Endometrial microvascular endothelial cells (primary cell): Measurements from ENCODE around the gene NTN4. TPM values are rescaled to one million over a fixed set of nuclear protein-coding genes. Genes with fewer than 3 reads are reported as not detected.

ENCODE experiments used
- in situ Hi-C: cut with HindIII; loops from 2 replicates; pipeline ENCODE4 v1.10.0; 2017; ENCODE audit warnings: low sequenced_read_pairs, low pct_unique_long_range_greater_than_20kb; ENCODE audit errors: inconsistent ontology term
- total RNA-seq: library from RNA; depleted of rRNA; stranded (reverse); fragments of >200 nt; gene quantifications from one replicate; pipeline ENCODE4 v1.2.3, GENCODE V29; 2015; ENCODE audit errors: inconsistent ontology term

The NTN4 gene
- total RNA-seq, 1 donor from 2014 or later = 119 TPM

DNA sequence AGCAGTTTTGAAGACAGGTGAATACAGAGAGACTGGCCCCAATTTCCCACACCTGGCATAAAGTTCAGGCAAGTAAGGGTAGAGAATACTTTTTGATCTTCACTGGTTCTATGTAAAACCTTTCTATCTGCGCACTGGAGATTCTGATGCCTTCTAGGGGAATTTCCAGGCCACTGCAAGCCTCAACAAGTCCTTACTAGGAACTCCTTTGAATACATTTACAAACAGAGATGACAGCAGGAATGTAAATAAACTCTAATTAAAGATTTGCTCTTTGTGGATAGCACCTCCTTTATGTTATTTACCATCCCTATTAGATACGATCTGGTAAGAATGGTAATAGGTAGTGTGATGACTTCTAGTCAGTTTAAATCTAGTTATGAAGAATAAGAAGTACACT is 69.2 kb downstream of the NTN4 start:
- in situ Hi-C loops = no loop called here

DNA sequence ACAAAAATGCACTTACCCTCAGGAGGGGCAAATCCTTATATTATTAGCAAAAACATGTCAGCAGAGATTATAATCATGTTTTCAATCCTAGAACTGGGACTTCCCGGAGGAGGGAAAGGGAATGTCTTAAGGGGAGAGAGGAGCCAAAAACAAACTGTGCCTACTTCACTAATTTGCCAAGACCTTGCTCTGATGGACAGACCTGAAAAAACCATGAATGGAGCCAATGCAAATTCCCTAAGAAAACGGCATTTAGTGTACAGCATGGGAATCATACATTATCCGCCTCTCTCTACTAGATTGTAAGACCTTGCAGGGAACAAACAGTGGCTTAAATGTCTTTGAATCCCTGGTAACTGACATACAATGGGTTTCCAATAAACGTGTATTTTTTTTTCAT is 70.4 kb downstream of the NTN4 start:
- in situ Hi-C loops = no loop called here

DNA sequence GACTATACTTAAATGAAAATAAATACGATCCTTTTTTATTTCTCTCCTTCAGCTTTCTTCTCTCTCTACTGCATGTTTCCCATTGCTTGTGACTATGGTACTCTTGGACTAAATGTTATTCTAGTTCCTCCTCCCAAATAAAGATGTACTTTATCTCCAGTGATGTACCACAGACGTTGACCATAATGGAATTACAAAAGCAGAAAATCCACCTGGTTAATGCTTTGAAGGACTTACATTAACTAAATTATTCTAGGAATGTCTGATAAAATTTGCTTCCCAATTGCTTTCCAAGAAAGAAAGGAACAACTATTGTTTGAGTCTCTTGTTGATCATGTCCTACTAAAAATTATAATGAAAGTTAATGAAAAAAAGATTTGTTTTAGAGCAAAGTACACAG is 71.8 kb downstream of the NTN4 start:
- in situ Hi-C loops = no loop called here

DNA sequence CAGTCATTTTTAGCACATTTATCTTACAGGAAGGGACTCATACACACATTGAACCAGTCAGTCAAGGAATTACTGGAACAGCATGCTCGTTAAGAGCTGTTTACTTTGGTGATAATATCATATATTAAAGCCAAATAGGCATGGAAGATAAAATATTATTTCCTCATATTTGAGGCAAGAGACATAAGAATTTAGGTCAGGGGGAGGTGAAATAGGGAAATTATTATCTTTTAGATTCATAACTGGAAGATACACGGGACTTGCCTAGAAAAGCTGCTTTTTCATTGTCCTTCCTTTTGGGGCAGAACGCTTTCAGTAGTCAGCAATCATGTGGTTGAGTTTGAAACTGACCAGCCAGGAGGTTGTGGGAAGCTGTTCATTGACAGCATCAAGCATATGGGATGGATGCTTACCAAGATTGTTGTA is 72.5 kb downstream of the NTN4 start:
- in situ Hi-C loops = no loop called here

DNA sequence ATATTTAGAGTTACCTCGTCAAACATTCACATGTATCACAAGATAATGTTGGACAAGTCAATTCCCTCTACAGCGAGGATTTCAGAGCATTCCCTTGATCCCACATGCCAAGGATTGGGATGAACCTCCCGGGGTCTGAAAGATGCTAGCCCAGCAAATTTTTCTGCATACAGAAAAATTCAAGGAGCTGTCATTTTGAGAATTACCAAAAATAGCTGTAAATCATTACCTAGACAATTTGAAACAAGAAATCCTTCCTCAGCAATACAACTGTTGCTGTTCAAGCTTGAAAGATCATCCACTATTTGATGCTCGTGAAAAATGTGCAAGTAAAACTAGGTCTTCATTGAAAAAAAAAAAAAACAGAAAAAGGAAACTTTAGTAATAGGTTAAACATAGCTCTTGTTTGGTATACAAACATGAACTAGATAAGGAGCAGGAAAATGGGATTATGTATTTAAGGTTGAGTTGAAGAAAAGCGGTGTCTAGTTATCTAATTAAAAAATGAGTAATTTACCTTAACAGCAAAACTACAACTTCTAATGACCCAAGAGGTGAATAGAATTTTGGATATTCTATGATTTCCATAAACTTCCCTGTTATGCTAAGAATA is 73.1 kb downstream of the NTN4 start:
- in situ Hi-C loops = no loop called here

DNA sequence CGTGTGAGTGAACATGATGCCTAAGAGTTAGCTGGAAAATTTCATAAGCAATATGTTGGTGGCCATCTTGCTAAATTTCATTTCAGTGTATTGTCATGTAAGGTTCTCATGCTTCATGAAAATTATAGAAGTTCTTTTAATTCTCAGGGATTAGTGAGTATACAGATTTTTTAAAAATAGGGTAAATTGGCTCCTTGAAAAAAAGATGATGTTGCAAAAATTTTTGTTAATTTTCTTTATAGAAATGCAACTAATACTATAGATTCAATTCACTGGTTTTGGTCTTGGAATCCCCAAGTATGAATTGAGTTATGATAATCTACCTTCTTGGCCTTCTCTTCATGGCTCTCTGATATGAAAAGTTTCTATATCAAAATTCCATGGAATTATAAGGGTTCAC is 75.4 kb downstream of the NTN4 start:
- in situ Hi-C loops = no loop called here

DNA sequence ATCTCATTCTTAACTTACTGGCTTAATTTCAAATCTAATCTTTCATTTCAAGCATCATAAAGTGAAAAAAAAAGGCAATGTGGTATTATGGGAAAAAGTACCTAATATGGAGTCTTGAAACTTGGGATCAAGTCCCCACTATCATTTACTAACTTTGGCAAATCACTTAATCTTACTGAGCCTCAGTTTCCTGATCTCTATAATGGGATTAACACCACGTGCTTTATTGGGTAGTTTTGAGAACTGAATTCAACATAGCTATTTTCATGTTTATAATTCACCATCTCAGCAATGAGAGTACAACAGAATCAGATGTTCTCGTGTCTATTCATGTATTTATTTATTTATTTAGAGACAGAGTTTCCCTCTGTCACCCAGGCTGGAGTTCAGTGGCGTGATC is 78.3 kb downstream of the NTN4 start:
- in situ Hi-C loops = no loop called here

DNA sequence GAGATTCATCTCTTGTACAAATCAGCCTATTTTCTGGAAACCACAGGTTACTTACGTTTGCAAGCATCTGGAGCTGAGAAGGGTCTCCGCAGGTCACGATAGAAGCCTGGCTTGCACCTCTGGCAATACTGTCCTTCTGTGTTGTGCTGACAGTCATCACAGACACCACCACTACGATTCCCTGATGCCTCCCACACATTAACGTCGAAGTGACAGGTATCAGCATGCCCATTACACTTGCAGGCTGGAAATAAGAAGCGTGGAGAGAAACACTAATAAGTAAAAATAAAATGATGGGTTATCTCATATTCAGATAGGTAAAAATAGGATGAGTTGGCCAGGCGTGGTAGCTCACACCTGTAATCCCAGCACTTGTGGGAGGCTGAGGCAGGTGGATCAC is 80.2 kb downstream of the NTN4 start:
- in situ Hi-C loops = no loop called here

DNA sequence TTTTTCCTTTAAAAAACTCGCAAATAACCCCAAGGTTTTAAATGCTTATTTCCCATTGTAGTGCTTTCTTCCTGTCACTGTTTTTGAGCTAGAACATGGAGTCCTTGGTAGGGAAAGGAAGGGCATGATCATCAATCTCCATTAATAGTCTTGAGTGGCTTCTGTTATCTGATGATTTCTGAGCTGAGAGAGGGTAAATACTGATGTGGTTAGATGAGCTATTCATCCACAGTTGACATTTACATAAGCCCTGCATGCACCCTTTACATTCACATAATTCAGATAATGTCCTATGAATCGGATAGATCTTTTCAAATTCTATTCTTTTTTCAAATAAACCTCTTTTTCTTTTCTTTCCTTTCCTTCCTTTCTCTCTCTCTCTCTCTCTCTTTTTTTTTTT is 81.4 kb downstream of the NTN4 start:
- in situ Hi-C loops = no loop called here

DNA sequence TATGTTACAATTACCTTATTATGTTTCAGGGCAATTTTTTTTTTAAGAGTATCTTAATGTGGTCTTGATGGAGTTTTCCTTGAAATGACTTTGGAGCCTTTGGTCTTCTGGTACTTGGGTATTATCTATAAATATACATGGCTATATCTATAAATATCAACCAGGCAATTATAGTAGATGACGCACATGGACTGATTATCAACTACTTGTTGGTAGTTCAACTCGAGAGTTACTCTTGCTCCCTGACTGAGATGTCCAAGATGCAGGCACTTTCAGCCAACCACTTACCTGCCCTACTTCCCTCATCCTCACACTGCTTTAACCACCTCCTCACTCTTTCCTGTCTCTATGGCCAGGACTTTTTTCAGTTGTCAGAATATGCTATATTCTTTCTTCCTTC is 85.4 kb downstream of the NTN4 start:
- in situ Hi-C loops = no loop called here

DNA sequence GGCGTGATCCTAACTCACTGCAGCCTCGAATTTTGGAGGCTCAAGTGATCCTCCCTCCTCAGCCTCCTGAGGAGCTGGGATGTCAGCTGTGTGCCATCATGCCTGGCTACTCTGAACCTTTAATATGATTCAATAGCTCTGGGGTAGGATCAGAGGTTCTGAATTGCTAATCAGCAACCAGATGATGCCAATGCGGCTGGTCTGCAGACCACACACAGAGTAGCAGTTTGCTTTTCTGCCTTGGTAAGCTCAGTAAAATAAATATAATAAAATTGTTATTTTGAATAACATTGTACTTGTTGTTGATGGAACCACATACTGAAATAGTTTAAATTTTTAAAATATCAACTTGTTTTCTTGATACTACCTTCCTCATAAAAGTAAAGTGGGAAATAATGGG is 86.6 kb downstream of the NTN4 start:
- in situ Hi-C loops = no loop called here

DNA sequence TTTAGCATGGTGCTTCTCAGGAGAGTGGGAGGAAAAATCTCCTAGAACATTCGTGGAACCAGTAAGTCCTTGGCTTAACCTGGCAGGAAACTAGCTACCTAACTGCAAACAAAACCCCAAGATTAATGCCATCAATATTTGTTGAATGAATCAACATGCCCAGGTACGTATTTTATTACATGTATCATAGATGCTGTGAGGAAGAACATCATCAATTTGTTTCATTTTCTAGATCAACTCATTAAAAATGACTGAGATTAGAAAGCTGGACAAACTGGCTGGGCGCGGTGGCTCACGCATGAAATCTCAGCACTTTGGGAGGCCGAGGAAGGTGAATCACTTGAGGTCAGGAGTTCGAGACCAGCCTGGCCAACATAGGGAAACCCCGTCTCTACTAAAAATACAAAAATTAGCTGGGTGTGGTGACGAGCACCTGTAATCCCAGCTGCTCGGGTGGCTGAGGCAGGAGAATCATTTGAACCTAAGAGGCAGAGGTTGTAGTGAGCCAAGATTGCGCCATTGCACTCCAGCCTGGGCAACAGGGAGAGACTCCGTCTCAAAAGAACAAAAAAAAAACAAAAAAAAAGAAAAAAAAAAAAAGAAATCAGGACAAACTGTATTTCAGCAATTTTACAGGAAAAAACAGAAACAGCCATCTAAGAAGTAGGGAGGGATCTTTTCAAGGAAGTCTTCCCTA is 88.7 kb downstream of the NTN4 start:
- in situ Hi-C loops = no loop called here

DNA sequence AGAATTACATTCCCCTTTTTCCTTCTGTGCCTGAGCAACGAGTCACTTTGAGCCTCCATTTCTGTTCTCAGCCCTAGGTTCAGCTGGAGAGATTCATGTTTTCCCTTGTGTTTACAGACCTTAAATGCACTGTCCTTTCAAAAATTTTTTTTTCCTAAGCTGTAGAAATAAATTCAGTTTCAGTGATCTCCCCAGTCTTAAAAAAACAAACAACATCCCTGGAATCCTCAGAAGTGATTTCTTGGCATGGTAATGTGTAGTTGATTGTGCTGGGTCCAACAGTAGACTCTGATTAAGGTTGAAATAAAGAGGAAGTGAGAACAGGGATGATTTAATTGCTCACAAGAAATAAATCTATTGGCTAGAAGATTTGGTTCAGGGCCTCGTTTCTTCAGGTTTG is 89.3 kb downstream of the NTN4 start:
- in situ Hi-C loops = no loop called here

DNA sequence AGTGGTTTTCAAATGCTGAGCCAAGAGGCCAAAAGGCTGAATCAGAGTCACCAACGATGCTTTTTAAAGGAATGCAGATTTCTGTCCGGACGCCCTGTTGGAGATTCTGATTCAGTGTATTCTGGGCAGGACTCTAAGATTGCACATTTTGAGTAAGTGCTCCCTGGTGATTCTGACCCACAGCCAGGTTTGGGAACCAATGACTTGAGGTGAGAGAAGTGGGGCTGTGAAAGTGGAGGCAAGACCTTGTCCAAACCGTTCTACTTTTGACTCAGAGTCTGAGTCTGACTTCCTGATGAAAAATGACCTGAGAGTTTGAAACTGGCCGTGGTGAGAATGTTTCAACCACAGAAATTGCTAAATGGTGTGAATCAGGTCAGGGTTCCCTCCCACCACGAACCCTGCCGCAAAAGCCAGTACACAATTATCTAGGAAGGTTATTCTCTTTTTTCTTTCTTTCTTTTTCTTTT is 90.2 kb downstream of the NTN4 start:
- in situ Hi-C loops = no loop called here

DNA sequence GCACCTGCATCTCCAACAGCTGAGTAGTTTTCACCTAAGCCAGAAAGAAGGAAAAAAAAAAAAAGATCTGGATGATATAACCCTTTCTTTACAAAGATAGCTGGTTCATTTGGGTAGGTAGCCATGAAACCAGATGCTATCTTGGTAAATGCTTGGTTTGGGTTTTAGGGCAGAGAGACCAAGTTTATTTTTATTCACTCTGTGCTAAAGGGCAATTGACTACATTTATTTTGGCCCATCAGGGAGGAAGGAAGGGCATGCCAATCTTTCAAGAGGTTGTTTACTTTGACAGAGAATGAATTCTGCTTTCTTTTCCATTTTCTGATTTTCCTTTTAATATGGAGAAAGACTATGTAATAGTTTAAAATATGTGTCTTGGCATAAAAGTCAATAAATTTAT is 91.0 kb downstream of the NTN4 start:
- in situ Hi-C loops = no loop called here

DNA sequence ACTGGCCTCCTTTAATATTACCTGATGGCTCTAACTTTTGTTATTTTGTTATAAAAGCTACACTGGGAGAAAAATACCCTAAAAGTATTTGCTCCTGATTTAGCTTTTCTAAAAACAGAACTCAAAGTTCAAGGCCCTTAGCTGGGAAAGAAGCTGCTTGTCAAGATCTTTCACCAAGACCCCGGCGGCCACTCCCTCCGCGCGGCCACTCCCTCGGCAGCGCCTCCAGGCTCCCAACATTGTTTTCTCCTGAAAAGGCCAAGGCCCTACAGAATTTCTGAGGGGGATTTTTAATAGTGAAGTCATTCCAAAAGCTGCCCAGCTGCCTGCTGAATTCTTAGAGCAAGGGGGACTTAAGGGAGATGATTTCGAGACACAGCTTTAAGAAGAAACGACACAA is 96.4 kb downstream of the NTN4 start:
- in situ Hi-C loops = no loop called here

DNA sequence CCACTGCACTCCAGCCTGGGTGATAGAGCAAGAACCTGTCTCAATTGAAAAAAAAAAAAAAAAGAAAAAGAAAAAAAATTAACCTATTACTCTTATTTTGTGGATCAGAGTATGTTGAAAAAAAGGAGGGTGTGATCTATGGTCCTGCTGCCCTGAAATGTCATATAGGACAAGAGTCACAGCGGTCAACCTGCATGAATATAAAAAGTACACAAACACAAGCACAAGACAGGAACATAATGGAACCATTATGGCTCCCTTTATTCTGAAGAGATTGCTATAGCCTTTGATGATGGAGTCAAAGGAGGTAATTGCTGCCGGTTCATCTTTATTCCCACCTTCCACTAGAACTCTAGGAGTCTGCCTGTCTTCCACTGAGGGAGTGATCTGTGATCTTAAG is 96.9 kb downstream of the NTN4 start:
- in situ Hi-C loops = no loop called here

DNA sequence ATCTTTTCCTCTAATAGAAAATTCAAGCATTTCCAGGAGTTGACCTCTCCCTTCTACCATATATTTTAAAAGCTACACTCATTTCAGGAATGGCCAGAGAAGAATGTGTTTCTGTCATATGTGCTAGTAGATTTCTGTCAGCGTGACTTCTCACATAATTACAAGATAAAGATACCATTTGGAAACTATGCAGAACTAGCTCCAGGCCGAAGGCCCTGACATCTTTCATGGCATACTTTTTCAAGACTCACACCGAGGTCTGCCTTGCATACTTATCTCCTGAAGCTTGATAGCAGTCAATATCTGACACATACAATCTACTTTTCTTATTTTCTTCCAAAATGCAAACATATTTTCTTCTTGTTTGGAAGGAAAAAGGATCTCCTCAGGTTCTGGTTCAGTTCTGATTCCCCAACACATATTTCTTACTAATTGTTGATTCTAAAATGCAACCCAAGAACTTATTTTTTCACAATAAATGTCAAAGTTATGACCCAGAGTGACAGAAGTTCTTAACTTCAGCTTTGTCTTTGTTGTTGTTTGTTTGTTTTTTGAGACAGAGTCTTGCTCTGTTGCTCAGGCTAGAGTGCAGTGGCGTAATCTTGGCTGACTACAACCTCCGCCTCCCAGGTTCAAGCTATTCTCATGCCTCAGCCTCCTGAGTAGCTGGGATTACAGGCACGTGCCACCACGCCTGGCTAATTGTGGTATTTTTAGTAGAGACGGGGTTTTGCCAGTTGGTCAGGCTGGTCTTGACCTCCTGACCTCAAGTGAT is 99.5 kb downstream of the NTN4 start:
- in situ Hi-C loops = no loop called here

DNA sequence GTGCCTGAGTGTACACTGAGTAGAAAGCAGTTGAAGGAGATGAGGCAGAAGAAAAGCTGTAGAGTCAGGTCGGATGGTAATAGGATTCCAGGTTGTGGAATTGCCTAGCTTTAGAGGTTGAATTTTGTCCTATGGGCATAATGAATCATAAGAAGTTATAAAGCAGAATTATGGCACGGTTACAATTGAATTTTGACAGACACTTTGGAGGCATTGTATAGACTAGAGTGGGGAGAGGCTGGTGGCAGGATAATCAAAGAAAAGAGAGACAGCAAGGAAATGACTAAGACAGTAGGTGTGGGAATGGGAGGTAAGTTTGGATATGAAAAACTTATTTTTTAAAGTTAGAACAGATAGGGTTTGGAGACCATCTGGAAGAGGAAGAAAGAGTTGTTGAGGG is 102.6 kb downstream of the NTN4 start:
- in situ Hi-C loops = no loop called here

DNA sequence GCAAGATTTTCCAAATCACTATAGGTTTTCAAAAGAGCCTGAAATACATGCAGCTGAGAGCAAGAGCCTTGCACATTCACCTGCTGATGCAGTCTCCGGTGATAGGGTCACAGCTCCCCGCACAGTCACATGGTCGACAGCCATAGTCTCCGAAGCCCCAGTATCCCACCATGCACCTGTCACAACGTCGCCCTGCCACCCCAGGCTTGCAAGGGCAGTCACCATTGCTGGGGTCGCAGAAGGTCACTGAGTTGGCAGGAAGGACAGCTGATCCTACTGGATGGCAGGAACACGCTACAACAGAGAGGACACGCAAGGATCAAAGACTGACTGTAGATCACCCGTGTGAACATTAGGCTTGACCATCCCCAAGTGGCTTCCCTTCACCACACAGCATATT is 107.1 kb downstream of the NTN4 start:
- in situ Hi-C loops = no loop called here
